Measurements from ENCODE around the gene CDK6.

The CDK6 gene

GRCh38 chr7:92650391-92650790, 186.0 kb downstream of the CDK6 start:
- TF ChIP-seq CTCF (IDR thresholded peaks at IDR 0.05; ENCODE audit: extremely low read depth, missing control alignments) = no peak
- DNase-seq (ENCODE audit: low spot score) = no peak

GRCh38 chr7:92648067-92648466, 188.3 kb downstream of the CDK6 start:
- no peak for TF ChIP-seq CTCF (IDR thresholded peaks at IDR 0.05; ENCODE audit: extremely low read depth, missing control alignments)

GRCh38 chr7:92647652-92648051, 188.7 kb downstream of the CDK6 start:
- DNase-seq (ENCODE audit: low spot score) = no peak
- TF ChIP-seq CTCF (IDR thresholded peaks at IDR 0.05; ENCODE audit: extremely low read depth, missing control alignments) = no peak

More at GRCh38 chr7:92648067-92648466, 188.3 kb downstream of the CDK6 start:
- DNase-seq (ENCODE audit: low spot score) = peak; percentile 26

- DNase-seq (ENCODE audit: low spot score) = no peak
- no peak for TF ChIP-seq CTCF (IDR thresholded peaks at IDR 0.05; ENCODE audit: extremely low read depth, missing control alignments)
Measured at GRCh38 chr7:92647011-92647625, 189.3 kb downstream of the CDK6 start.

GRCh38 chr7:92645114-92646061, 191.0 kb downstream of the CDK6 start:
- no peak for DNase-seq (ENCODE audit: low spot score)
- no peak for TF ChIP-seq CTCF (IDR thresholded peaks at IDR 0.05; ENCODE audit: extremely low read depth, missing control alignments)

GRCh38 chr7:92644406-92645113, 191.8 kb downstream of the CDK6 start:
- TF ChIP-seq CTCF (IDR thresholded peaks at IDR 0.05; ENCODE audit: extremely low read depth, missing control alignments) = no peak
- DNase-seq (ENCODE audit: low spot score) = no peak

GRCh38 chr7:92643821-92644220, 192.6 kb downstream of the CDK6 start:
- DNase-seq (ENCODE audit: low spot score) = no peak
- no peak for TF ChIP-seq CTCF (IDR thresholded peaks at IDR 0.05; ENCODE audit: extremely low read depth, missing control alignments)

All from GM20000 (cell line).